OCI-LY1 (cell line): Measurements from ENCODE around the gene MAP3K7CL.

ENCODE experiments used
- CTCF ChIP-seq: fragments of 200-600 bp; sonication (generic), shearing (Covaris generic); IDR thresholded peaks from 2 replicates; pipeline ENCODE4 v1.5.1; 2017; ENCODE audit warnings: mild to moderate bottlenecking, antibody characterized with exemption, low read length, moderate library complexity, mixed read lengths
- EZH2 ChIP-seq: fragments of 200-600 bp; sonication (generic), shearing (Covaris generic); IDR thresholded peaks from 2 replicates; pipeline ENCODE4 v1.8.0; 2017; ENCODE audit warnings: borderline replicate concordance, mixed run types, mild to moderate bottlenecking, antibody characterized with exemption, low read length, moderate library complexity, mixed read lengths

- TF ChIP-seq EZH2: no peak
- TF ChIP-seq CTCF: no peak
Observed at GRCh38 chr21:29186246-29186645, 55.8 kb downstream of the MAP3K7CL start.
